Measurements from ENCODE around the gene PRKCE. TPM values are rescaled to one million over a fixed set of nuclear protein-coding genes. Genes with fewer than 3 reads are reported as not detected.

The PRKCE gene
- total RNA-seq, 1 experiment from 2014 or later = 1.3 TPM

- Mint-ChIP-seq H3K4me1 (peaks cover 16 to 20% of the 10 kb centered on the region in 2 experiments), H3K9me3 (no peaks in the 10 kb centered on the region), H3K27me3 (ENCODE audit: low read depth) (0 out of 2 replicates have a peak, but pooled peaks cover 2% of the 10 kb centered on the region), H3K36me3 (ENCODE audit: insufficient read depth in 1 of 3, low read depth in 3 of 3) (no peaks in the 10 kb centered on the region), H3K27ac (no peak overlapping the region), H3K4me3 (no peak overlapping the region)
- Histone ChIP-seq H3K4me1 (ENCODE audit: insufficient read depth, low read length) (no peaks in the 10 kb centered on the region; the same call in 1 of the 2 replicates), H3K18ac (ENCODE audit: insufficient read length, low read depth, low read length) (no peak overlapping the region), H2BK15ac (ENCODE audit: low read depth, low read length) (no peak overlapping the region), H4K8ac (replicated peaks; ENCODE audit: insufficient read length, low read depth, low read length) (no peak overlapping the region), H2BK20ac (ENCODE audit: low read depth, low read length, poor library complexity, severe bottlenecking) (no peak overlapping the region), H3K14ac (ENCODE audit: insufficient read depth, low read length) (no peak overlapping the region), H3K79me2 (ENCODE audit: insufficient read depth, low read length) (no peaks in the 10 kb centered on the region), H3K27ac (ENCODE audit: insufficient read length, low read depth, low read length) (no peak overlapping the region), H2BK5ac (ENCODE audit: insufficient read length, low read length) (no peak overlapping the region), H3K23ac (ENCODE audit: insufficient read length, low read depth, low read length) (no peak overlapping the region), H2BK12ac (ENCODE audit: insufficient read length, low read depth, low read length) (no peak overlapping the region), H3K27me3 (ENCODE audit: insufficient read depth, low read length) (no peaks in the 10 kb centered on the region), H4K91ac (ENCODE audit: insufficient read length, low read depth, low read length) (no peak overlapping the region), H3K23me2 (ENCODE audit: insufficient read length, low read depth, low read length, poor library complexity, severe bottlenecking) (no peaks in the 10 kb centered on the region), H3T11ph (ENCODE audit: low read length) (no peak overlapping the region), H3K9me3 (ENCODE audit: control insufficient read depth, low read depth, low read length) (no peaks in the 10 kb centered on the region), H2AFZ (ENCODE audit: low read length) (no peak overlapping the region), H3K9ac (ENCODE audit: extremely low read depth, insufficient read length, low read length) (no peak overlapping the region), H3K79me1 (ENCODE audit: insufficient read depth, low read depth, low read length, poor library complexity, severe bottlenecking) (no peaks in the 10 kb centered on the region), H4K5ac (ENCODE audit: insufficient read length, low read depth, low read length) (no peak overlapping the region), H3K4ac (ENCODE audit: low read depth, low read length) (no peak overlapping the region), H4K20me1 (ENCODE audit: control insufficient read depth, insufficient read depth, insufficient read length) (no peaks in the 10 kb centered on the region), H3K4me2 (ENCODE audit: insufficient read depth, insufficient read length, low read length) (no peak overlapping the region), H3K56ac (ENCODE audit: insufficient read length, low read depth, low read length) (no peak overlapping the region), H2AK5ac (ENCODE audit: insufficient read length, low read length) (no peak overlapping the region), H2BK120ac (ENCODE audit: low read depth, low read length, poor library complexity, severe bottlenecking) (no peak overlapping the region)
- DNase-seq = no peak
- TF ChIP-seq CTCF (conservative IDR thresholded peaks at IDR 0.05) = no peak
Measured at GRCh38 chr2:45731141-45731540, 79.7 kb downstream of the PRKCE start.
